VCaP (cell line): ENCODE results near the gene CDC42.

Source experiments
- H3K27ac ChIP-seq: fragments of 450-650 bp; 2 replicates; pipeline ENCODE4 v1.5.1; 2017
- CTCF ChIP-seq: fragments of 450-650 bp; conservative IDR thresholded peaks from 2 replicates; pipeline ENCODE4 v1.5.1; 2017; ENCODE audit warnings: mild to moderate bottlenecking, moderate library complexity

The CDC42 gene

GRCh38 chr1:22123901-22124404 lies 71.4 kb downstream of the CDC42 start:
- no peak overlapping the region for H3K27ac ChIP-seq
- no peak for TF ChIP-seq CTCF

DNA sequence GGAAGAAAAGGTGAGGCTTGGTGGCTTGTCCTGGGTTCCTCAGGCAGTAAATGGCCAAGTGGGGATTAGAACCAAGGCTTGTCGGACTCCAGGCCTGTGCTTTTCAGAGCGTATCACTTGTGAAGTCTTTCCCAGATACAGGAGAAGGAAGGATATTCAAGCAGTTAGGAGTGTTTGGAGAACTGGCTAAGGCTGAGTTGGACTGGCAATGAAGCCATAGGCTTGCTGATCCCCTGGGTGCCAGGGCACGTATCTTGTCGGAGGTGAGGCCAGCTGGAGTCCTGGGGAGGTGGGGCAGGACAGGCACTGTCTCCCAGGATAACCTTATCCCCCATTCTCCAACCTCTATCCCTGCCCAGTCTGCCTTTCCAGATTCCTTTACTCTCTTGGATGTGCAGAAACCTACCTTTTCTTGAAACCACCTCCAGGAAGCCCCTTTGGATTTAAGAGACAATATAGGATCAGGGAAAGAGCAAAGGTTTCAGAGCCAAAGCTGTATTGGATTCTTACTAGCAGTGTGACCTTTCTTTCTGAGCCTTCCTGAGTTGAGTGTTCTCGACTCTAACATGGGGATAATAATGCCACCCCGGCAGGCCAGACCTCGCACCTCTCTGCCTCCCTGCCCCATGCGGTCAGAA lies 72.2 kb downstream of the CDC42 start:
- H3K27ac ChIP-seq = no peak overlapping the region

GRCh38 chr1:22126531-22126930 lies 74.0 kb downstream of the CDC42 start:
- no peak for TF ChIP-seq CTCF
- no peak overlapping the region for H3K27ac ChIP-seq

More for the DNA sequence above, 72.2 kb downstream of the CDC42 start:
- TF ChIP-seq CTCF = no peak

DNA sequence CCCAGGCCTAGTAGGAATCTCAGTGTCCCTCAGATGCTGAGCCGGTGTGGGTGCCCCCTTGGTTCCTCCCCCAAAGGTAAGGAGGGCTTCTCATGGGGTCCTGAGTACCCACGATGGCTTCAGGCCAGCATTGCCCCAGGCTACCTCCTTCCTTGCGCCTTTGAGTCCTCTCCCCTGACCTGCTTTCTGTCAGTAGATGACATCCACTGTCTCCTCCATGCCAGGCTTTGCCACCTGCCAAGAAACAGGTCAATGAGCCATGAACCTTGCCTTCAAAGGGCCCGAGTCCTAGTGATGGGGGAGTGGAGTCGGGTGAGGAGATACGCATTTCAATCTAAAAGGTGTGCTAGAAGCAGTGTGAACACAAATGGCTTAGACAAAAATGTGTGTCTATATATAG lies 74.7 kb downstream of the CDC42 start:
- H3K27ac ChIP-seq = no peak overlapping the region
- no peak for TF ChIP-seq CTCF

DNA sequence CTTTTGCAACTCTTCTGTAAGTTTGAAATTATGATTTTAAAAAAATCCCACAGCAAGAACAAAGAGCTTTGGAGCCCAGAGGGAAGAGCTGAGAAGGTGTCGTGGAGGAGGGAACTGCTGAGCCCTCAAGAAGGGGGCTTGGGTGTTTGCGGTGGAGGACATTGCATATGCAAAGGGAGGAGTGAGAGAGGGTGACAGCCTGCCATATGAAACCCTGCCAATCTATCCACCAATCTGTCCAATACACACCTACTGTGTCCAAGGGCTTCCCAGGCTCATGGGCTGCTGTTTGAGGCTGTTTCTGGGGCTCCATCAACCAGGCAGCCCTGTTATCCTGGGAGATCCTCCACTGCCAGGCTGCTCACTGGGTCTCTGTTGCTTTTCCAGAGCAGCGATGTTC lies 75.2 kb downstream of the CDC42 start:
- H3K27ac ChIP-seq = no peak overlapping the region
- no peak for TF ChIP-seq CTCF

DNA sequence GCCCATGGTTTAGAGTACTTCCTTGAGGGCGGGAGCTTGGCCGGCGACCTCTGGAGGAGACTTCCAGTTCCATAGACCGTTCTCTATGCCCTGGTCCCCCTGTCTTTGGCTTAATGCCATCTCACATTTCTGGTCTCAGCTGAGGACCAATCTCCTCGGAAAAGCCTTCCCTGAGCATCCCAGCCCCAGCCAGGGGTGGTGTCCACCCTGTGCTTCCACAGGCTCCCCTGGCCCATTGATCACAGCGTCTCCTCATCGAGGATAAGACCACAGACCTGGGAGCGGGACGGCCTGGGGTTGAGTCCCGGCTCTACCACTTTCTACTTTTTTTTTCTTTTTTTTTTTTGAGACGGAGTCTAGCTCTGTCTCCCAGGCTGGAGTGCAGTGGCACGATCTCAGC lies 75.9 kb downstream of the CDC42 start:
- TF ChIP-seq CTCF = no peak
- H3K27ac ChIP-seq = no peak overlapping the region

DNA sequence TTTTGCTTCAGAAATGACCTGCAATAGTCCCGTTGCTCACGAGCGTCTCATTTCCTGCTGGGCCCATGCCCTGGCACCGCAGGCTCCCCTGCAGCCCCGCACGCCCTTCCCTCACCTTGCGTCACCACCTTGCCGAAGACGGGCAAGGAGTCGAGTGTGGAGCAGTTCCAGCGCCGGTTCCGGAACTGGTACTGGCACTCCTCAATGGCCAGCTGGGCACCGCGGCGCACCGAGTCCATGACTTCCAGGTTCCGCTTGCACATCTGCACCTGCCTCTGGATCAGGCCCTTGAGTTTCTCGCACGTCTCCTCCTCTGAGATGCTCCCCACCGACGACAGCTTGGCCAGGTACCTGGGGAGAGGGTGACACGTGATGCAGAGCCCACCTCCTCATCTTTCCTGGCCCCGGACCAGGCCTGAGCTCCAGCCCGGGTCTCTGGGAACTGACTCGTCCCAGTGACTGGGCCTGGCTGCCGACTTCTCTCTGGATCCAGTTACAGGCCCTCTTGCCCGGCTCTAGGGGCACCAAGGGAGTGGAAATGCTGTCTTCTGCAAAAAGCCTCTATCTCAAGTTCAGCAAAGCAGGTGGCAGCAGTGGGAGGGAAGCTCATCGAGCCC lies 77.1 kb downstream of the CDC42 start:
- no peak for TF ChIP-seq CTCF
- H3K27ac ChIP-seq = no peak overlapping the region
